HepG2 (cell line): ENCODE results near the gene MPZL3. TPM values are rescaled to one million over a fixed set of nuclear protein-coding genes. Genes with fewer than 3 reads are reported as not detected.

ENCODE experiments used
- ATAC-seq: fragments of 200-7000 bp; cut with Tn5 transposase; 3 replicates; pipeline ENCODE4 v1.9.1; 2020; ENCODE audit warnings: mild to moderate bottlenecking, moderate library complexity
- BruUV-seq: library from RNA; stranded (reverse); fragments of 400-500 nt; replicated peaks from 2 replicates; lab custom pipeline; 2021; lab: Mats Ljungman, UMichigan
- CTCF ChIA-PET: fragments of 300-600 bp; formaldehyde crosslinking; extraction: SDS; loops from one replicate; lab custom pipeline; 2021; ENCODE audit warnings: low total read pairs, inconsistent platforms, low intra/inter-chr PET ratio; lab: Yijun Ruan, JAX
- POLR2A ChIA-PET: fragments of 350-600 bp; sonication (Branson Sonifier 250); formaldehyde crosslinking; loops from one replicate; lab custom pipeline; 2020; ENCODE audit warnings: antibody characterized with exemption, inconsistent platforms; lab: Yijun Ruan, JAX
- DNase-seq: peaks from one replicate; pipeline ENCODE4 v3.0.0-alpha.2; 2015; ENCODE audit warnings: low spot score
- FAIRE-seq: peaks from 3 replicates; lab custom pipeline; 2011; peaks lifted over from hg19 to GRCh38; lab: Jason Lieb, UNC
- H2AFZ ChIP-seq: one replicate; pipeline ENCODE4 v1.6.1; 2011; ENCODE audit warnings: low read length, inconsistent platforms
- H3K27ac ChIP-seq: fragments of 300-600 bp; 3 replicates; pipeline ENCODE4 v1.8.0; 2011; ENCODE audit warnings: mixed run types, mild to moderate bottlenecking, mixed read lengths, low read length, inconsistent platforms; ENCODE audit not compliant: insufficient read depth; ENCODE audit errors: extremely low read length
- H3K27me3 ChIP-seq, 2 experiments: fragments of 200-600 bp in 1 of 2; 2 replicates in 1 of 2; 3 replicates in 1 of 2; pipeline versions ENCODE4 v1.6.0 to v1.8.0; 2011; ENCODE audit warnings: low read length in 2 of 2, mild to moderate bottlenecking in 2 of 2, moderate library complexity in 2 of 2, inconsistent platforms in 1 of 2; ENCODE audit not compliant: insufficient read depth in 2 of 2, control insufficient read depth in 1 of 2
- H3K36me3 ChIP-seq, 2 experiments: fragments of 200-600 bp in 1 of 2; replicated peaks in 1 of 2; 2 replicates in 1 of 2; 3 replicates in 1 of 2; pipeline versions ENCODE4 v1.5.1 to v1.8.0; 2011; ENCODE audit warnings: low read length in 2 of 2, inconsistent platforms in 1 of 2; ENCODE audit not compliant: insufficient read depth in 2 of 2, control insufficient read depth in 1 of 2
- H3K4me1 ChIP-seq: 2 replicates; pipeline ENCODE4 v1.5.1; 2012; ENCODE audit warnings: low read length, inconsistent platforms; ENCODE audit not compliant: insufficient read depth
- H3K4me2 ChIP-seq: 2 replicates; pipeline ENCODE4 v1.6.0; 2011; ENCODE audit warnings: low read depth, low read length, inconsistent platforms
- H3K4me3 ChIP-seq, 3 experiments: fragments of 200-600 bp in 1 of 3; sonication (generic), shearing (Covaris generic) in 1 of 3; replicated peaks in 1 of 3; 2 replicates each; pipeline ENCODE4 v1.5.1; 2011 to 2016; ENCODE audit warnings: low read length in 3 of 3, inconsistent platforms in 2 of 3, low read depth in 2 of 3, mild to moderate bottlenecking in 2 of 3, control low read depth in 1 of 3, mixed read lengths in 1 of 3; ENCODE audit not compliant: insufficient read depth in 1 of 3
- H3K79me2 ChIP-seq: one replicate; pipeline ENCODE4 v1.6.1; 2011; ENCODE audit warnings: low read length, inconsistent platforms; ENCODE audit not compliant: insufficient read depth
- H3K9ac ChIP-seq: 2 replicates; pipeline ENCODE4 v1.6.0; 2011; ENCODE audit warnings: mild to moderate bottlenecking, low read depth, low read length, inconsistent platforms; ENCODE audit not compliant: insufficient read depth
- H3K9me3 ChIP-seq: 2 replicates; pipeline ENCODE4 v1.5.1; 2012; ENCODE audit warnings: mild to moderate bottlenecking, low read length
- H4K20me1 ChIP-seq: 2 replicates; pipeline ENCODE4 v1.6.0; 2011; ENCODE audit warnings: inconsistent platforms, mild to moderate bottlenecking, low read length, moderate library complexity; ENCODE audit not compliant: insufficient read depth
- EP300 ChIP-seq, 3 experiments: sonication (generic) in 1 of 3; formaldehyde crosslinking in 1 of 3; IDR thresholded peaks; 2 replicates each; pipeline versions ENCODE4 v1.5.1 to v1.6.1; 2011 to 2020; ENCODE audit warnings: low read depth in 2 of 3, low read length in 2 of 3, borderline replicate concordance in 1 of 3, improper control_type of control experiment in 1 of 3, mild to moderate bottlenecking in 1 of 3, missing genetic modification reagents in 1 of 3, moderate library complexity in 1 of 3
- KLF9 ChIP-seq: IDR thresholded peaks from 2 replicates; pipeline ENCODE4 v1.6.1; 2016; ENCODE audit warnings: low read depth
- MED8 ChIP-seq: sonication (generic); formaldehyde crosslinking; IDR thresholded peaks from 2 replicates; pipeline ENCODE4 v1.8.1; 2023; ENCODE audit warnings: mild to moderate bottlenecking, missing genetic modification reagents; ENCODE audit not compliant: insufficient replicate concordance
- RBFOX2 ChIP-seq: fragments of 200-400 bp; formaldehyde crosslinking; IDR thresholded peaks from 2 replicates; pipeline ENCODE4 v1.6.1; 2017; ENCODE audit warnings: low read depth, mild to moderate bottlenecking, low read length
- ZNF281 ChIP-seq: sonication (generic); formaldehyde crosslinking; IDR thresholded peaks from 2 replicates; pipeline ENCODE4 v1.4.0; 2020; ENCODE audit warnings: missing genetic modification reagents, borderline replicate concordance
- ZNF460 ChIP-seq: sonication (generic); formaldehyde crosslinking; IDR thresholded peaks from 2 replicates; pipeline ENCODE4 v1.5.1; 2020; ENCODE audit warnings: missing genetic modification reagents, mild to moderate bottlenecking, borderline replicate concordance
- ZSCAN5A ChIP-seq: sonication (generic); formaldehyde crosslinking; IDR thresholded peaks from 2 replicates; pipeline ENCODE4 v1.8.0; 2022; ENCODE audit warnings: mild to moderate bottlenecking, missing genetic modification reagents, borderline replicate concordance
- WGBS: methylation state at CpG from one replicate; pipeline ENCODE4 v1.1.6; 2017; ENCODE audit warnings: low lambda C conversion rate; 5-methylcytosine and 5-hydroxymethylcytosine counted together
- in situ Hi-C: cut with HindIII; loops from 2 replicates; pipeline ENCODE4 v1.10.0; 2017; ENCODE audit warnings: low pct_unique_long_range_greater_than_20kb; ENCODE audit not compliant: extremely low pct_ligation_motif_present
- intact Hi-C: fragments of 100-400 bp; cut with micrococcal nuclease; formaldehyde crosslinking; loops from one replicate; pipeline ENCODE4 v1.10.0; 2022; ENCODE audit not compliant: unreplicated experiment
- polyA plus RNA-seq, 8 experiments: library from polyadenylated mRNA; depleted of rRNA in 3 of 8; stranded (reverse) in 7 of 8; unstranded in 1 of 8; fragments of >200 nt; fragmentation: Illumina TruSeq in 4 of 8; extraction: Trizol in 4 of 8; gene quantifications; 2 replicates each; pipeline versions ENCODE4 v1.2.1 to v1.2.3, GENCODE V29; 2011 to 2016; ENCODE audit warnings: low read depth in 4 of 8, missing spikeins in 1 of 8, mixed read lengths in 1 of 8; ENCODE audit not compliant: insufficient read depth in 1 of 8
- total RNA-seq, 5 experiments: library from RNA; depleted of rRNA; stranded (reverse); fragments of >200 nt; fragmentation: Illumina TruSeq; extraction: Trizol; gene quantifications; 2 replicates each; pipeline ENCODE4 v1.2.3, GENCODE V29; 2016; ENCODE audit warnings: low read depth in 1 of 5

MPZL3 gene
- total and polyA plus RNA-seq, 2 of the 13 experiments (the other 11 are each of a cell fraction or from before 2014, with no cell fraction given), result 5.3 to 9.3 TPM

- Histone ChIP-seq H3K27me3 (no peaks in the 10 kb centered on the region), H3K36me3 (peaks cover 4 to 27% of the 10 kb centered on the region in 2 experiments; a peak in 3 of 5 replicates), H3K9me3 (no peaks in the 10 kb centered on the region), H3K9ac (no peak overlapping the region), H3K4me1 (peaks cover 21% of the 10 kb centered on the region), H3K79me2 (peaks cover 4% of the 10 kb centered on the region), H3K4me2 (no peak overlapping the region), H3K4me3 (no peak overlapping the region), H2AFZ (no peak overlapping the region), H3K27ac (no peak overlapping the region), H4K20me1 (no peaks in the 10 kb centered on the region)
- WGBS, result 38% methylated on average over 1 of the region's 1 CpG
- no TSS peak for BruUV-seq
- intact Hi-C loops, result no loop called here
- no peak for DNase-seq
- ChIA-PET POLR2A (no interaction called here), CTCF (no interaction called here)
- FAIRE-seq, result no peak
- TF ChIP-seq EP300 (IDR thresholded peaks at IDR 0.05; ENCODE audit: low read depth in 2 of 2, low read length in 2 of 2), result no peak
- TF ChIP-seq EP300 (CRISPR knock-in tag; IDR thresholded peaks at IDR 0.05; ENCODE audit: borderline replicate concordance), result no peak
- TF ChIP-seq ZSCAN5A, result peak; percentile 97; the same call in 1 of the 2 replicates
- TF ChIP-seq RBFOX2, result no peak
- TF ChIP-seq MED8 (CRISPR knock-in tag), result no peak
- TF ChIP-seq KLF9 (CRISPR knock-in tag), result no peak
- no peak for TF ChIP-seq ZNF460
- TF ChIP-seq ZNF281 (CRISPR knock-in tag), result no peak
- in situ Hi-C loops, result no loop called here
- ATAC-seq, result no peak
Observed at GRCh38 chr11:118258410-118258809, 6.2 kb upstream of the MPZL3 start.
